Right atrium auricular region (tissue), 2 donors: ENCODE measurements around the gene MGAT5. TPM values are rescaled to one million over a fixed set of nuclear protein-coding genes. Genes with fewer than 3 reads are reported as not detected.
A peak's percentile ranks its signal among the peaks of the same experiment; 100 is the strongest.

Experiments used
- DNase-seq: peaks from one replicate; pipeline ENCODE4 v3.0.0-alpha.2; 2019; ENCODE audit warnings: low spot score
- H3K27ac ChIP-seq, 2 donors: fragments of 200-600 bp; sonication (generic); 1 replicate in 1 of 2; 2 replicates in 1 of 2; pipeline ENCODE4 v1.5.1; 2016 to 2019
- H3K27me3 ChIP-seq, 2 donors: fragments of 200-600 bp; sonication (generic); one replicate each; pipeline versions ENCODE4 v1.5.1 to v1.6.0; 2017 to 2019
- H3K36me3 ChIP-seq: fragments of 200-600 bp; sonication (generic); one replicate; pipeline ENCODE4 v1.5.1; 2016
- H3K4me1 ChIP-seq, 2 donors: fragments of 200-600 bp; sonication (generic); one replicate each; pipeline versions ENCODE4 v1.5.1 to v1.6.0; 2017 to 2019
- H3K4me3 ChIP-seq, 2 donors: fragments of 200-600 bp; sonication (generic); 1 replicate in 1 of 2; 2 replicates in 1 of 2; pipeline ENCODE4 v1.5.1; 2017 to 2019; ENCODE audit warnings: mild to moderate bottlenecking in 1 of 2, moderate library complexity in 1 of 2
- H3K9me3 ChIP-seq, 2 donors: fragments of 200-600 bp; sonication (generic); one replicate each; pipeline ENCODE4 v1.5.1; 2019
- total RNA-seq, 2 donors: library from RNA; depleted of rRNA; stranded (reverse); fragments of >200 nt; gene quantifications; one replicate each; pipeline ENCODE4 v1.1.0, GENCODE V29; 2016
- TF ChIP-seq, protein P1 (sequence below), 2 donors: fragments of 200-600 bp; sonication (generic); IDR thresholded peaks; one replicate each; pipeline ENCODE4 v1.5.1; 2019; ENCODE audit warnings: antibody characterized with exemption in 2 of 2

Gene MGAT5
- total RNA-seq, 2 donors from 2014 or later, result 56.9 to 91.0 TPM

DNA sequence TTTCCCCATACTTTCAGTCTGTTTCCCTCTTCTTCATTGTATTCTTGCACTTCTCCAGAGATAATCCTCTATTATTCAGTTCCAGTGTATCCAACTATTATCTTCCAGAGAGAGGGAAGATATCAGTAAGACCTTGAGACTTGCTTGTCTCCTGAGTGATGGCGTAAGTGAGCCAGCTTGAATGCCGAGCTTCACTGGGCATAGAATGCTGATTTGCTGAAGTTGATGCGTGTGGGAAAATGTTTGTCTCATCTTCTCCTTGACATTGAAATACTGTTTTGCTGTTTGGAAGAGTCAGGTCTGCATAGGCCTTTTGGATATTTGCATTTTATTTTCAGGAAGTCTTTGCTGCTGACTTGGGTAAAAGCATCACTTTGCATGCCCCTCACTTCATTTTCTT lies 41.1 kb upstream of the MGAT5 start:
- H3K4me3 ChIP-seq, result no peak overlapping the region
- TF ChIP-seq, protein P1, sequence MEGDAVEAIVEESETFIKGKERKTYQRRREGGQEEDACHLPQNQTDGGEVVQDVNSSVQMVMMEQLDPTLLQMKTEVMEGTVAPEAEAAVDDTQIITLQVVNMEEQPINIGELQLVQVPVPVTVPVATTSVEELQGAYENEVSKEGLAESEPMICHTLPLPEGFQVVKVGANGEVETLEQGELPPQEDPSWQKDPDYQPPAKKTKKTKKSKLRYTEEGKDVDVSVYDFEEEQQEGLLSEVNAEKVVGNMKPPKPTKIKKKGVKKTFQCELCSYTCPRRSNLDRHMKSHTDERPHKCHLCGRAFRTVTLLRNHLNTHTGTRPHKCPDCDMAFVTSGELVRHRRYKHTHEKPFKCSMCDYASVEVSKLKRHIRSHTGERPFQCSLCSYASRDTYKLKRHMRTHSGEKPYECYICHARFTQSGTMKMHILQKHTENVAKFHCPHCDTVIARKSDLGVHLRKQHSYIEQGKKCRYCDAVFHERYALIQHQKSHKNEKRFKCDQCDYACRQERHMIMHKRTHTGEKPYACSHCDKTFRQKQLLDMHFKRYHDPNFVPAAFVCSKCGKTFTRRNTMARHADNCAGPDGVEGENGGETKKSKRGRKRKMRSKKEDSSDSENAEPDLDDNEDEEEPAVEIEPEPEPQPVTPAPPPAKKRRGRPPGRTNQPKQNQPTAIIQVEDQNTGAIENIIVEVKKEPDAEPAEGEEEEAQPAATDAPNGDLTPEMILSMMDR (IDR thresholded peaks at IDR 0.05), result no peak
- no peaks in the 10 kb centered on the region for H3K27me3 ChIP-seq
- no peaks in the 10 kb centered on the region for H3K36me3 ChIP-seq
- H3K27ac ChIP-seq, result peak overlapping the region in 1 of 2 donors; percentile 40
- no peak for DNase-seq
- no peaks in the 10 kb centered on the region for H3K9me3 ChIP-seq
- H3K4me1 ChIP-seq, result peaks cover 0 to 44% of the 10 kb centered on the region in 2 donors

DNA sequence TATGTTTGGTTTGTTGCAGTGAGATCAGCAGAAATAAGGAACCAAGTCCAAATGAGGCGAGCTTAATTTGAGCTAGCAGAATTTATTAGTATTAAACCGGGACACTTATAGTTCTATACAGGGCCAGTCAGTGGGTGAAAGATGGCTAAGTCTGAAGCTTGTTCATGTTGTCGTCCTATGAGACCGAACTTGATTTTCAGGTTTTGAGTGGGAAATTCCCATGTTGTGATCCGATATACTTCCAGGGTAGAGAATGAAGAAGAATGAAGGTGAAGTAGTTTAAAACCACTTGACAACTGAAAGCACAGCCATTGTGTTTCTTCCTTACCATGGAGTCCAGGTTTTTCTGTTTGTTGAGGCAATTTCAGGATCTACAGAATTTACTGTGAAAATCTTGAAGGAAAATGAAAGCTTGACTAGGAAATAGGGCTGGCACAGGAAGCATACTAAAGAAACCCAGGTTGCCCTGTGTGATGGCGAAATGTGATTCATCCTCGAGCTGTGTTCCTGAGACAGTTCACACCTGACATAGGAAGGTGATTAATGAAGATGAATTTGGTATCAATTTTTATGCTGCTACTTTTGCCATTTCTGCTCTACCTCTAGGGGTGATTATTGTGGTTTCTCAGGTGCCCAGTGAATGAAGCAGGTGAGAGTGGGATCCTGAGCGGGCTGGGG lies 37.6 kb upstream of the MGAT5 start:
- no peak for DNase-seq
- Histone ChIP-seq H3K4me3 (no peak overlapping the region), H3K4me1 (peaks cover 0 to 66% of the 10 kb centered on the region in 2 donors), H3K27me3 (no peaks in the 10 kb centered on the region), H3K9me3 (no peaks in the 10 kb centered on the region), H3K36me3 (no peaks in the 10 kb centered on the region), H3K27ac (peak overlapping the region in 1 of 2 donors; percentile 26)
- TF ChIP-seq, protein P1 (IDR thresholded peaks at IDR 0.05), result no peak

DNA sequence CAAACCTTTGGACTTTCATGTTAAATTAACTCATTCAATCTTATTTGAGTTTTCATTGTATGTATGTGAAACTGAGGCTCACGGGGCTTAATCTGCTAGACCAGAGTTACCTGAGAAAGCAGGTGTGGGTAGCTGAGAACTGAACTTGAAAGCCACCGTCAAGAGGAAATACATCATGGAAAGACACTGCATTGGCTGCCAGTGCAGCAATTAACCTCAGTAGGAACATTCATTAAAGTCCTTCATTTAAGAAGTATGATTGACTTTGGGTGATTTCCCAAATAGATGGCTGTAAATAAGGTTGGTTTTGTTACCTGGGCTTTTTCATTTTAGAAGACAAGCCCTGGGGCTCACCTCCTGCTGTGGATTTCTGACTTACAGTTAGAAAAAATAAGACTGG lies 36.5 kb upstream of the MGAT5 start:
- Histone ChIP-seq H3K27me3 (no peaks in the 10 kb centered on the region), H3K4me3 (no peak overlapping the region), H3K27ac (no peak overlapping the region), H3K9me3 (no peaks in the 10 kb centered on the region), H3K4me1 (peaks cover 0 to 72% of the 10 kb centered on the region in 2 donors), H3K36me3 (no peaks in the 10 kb centered on the region)
- TF ChIP-seq, protein P1 (IDR thresholded peaks at IDR 0.05), result no peak
- DNase-seq, result no peak

DNA sequence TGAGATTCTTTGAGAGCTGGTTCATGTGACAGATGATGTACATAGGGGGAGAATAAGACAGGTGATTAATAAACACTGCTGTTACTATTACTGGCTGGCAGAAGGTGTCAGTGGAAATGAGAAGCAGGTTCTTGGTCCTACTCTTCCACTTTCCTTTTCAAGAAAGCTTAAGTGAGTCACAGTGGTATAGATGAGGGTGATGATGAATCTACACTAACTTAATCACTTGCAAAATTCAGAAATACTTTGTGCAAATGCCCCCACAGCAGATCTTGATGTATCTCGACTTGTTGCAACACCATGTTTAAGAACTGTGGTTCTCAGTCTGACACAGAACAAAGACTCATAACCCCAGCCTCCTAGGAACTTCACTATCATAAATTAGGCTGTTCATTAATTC lies 35.9 kb upstream of the MGAT5 start:
- Histone ChIP-seq H3K9me3 (no peaks in the 10 kb centered on the region), H3K27ac (no peak overlapping the region), H3K27me3 (no peaks in the 10 kb centered on the region), H3K4me3 (no peak overlapping the region), H3K4me1 (peaks cover 0 to 66% of the 10 kb centered on the region in 2 donors), H3K36me3 (no peaks in the 10 kb centered on the region)
- DNase-seq, result no peak
- TF ChIP-seq, protein P1 (IDR thresholded peaks at IDR 0.05), result no peak

DNA sequence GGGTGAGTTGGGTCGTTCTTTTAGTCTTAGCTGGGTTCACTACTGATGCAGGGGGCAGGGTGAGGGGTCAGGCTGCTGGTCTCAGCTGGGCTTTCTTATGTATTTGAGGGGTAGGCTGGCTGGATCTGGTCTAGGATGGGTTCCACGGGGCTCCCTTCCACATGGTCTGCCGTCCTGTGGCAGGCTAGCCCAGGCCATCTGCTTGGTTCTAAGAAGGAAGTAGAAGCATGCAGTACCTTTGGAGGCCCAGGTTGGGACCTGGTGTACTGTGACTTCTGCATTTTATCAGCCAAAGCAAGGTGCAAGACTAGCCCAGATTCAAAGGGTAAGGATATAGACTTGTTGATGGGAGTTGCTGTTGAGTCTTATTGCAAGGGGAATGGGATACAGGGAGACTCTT lies 35.5 kb upstream of the MGAT5 start:
- DNase-seq, result no peak
- Histone ChIP-seq H3K27ac (peak overlapping the region in 1 of 2 donors; percentile 70), H3K4me3 (no peak overlapping the region), H3K36me3 (no peaks in the 10 kb centered on the region), H3K27me3 (no peaks in the 10 kb centered on the region), H3K9me3 (no peaks in the 10 kb centered on the region), H3K4me1 (peaks cover 0 to 61% of the 10 kb centered on the region in 2 donors)
- TF ChIP-seq, protein P1 (IDR thresholded peaks at IDR 0.05), result no peak
